ENCODE results near the gene VCL.

DNA sequence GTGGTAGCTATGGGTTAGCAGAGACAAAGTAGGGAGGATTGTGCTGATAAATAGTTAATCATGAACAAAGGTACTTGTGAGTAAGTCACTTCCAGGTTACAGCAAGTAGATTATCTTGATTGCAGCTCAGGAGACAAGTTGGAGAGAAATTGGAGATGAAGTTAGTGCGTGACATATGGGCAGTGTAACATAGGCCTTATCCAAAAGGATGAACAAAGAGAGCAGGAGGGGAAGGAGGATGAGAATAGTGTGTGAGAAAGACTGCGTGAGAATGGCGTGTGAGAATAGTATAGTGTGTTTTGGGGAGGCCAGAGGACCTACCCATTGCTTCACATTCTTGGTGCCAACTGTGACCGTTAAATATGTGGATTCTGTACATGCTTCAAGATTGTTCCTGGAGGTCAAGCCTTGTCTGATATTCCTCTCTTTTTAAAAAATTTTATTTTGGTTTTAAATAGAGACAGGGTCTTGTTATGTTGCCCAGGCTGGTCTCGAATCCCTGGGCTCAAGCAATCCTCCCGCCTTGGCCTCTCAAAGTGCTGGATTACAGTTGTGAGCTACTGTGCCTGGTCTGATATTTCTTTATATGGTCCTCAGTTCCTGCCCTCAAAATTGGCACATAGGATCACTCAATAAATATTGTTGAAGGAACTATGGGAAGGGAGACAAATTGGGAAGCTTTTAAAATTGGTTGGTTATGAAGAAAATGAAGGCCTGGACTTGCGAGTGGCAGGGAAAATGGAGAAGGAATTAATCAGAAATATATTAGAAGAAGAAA, 3.2 kb downstream of the VCL start:
- TF ChIP-seq EP300 (IDR thresholded peaks at IDR 0.05; ENCODE audit: borderline replicate concordance): no peak
- no peak for TF ChIP-seq ZBTB7A (IDR thresholded peaks at IDR 0.05; ENCODE audit: low read depth)
- no peak for TF ChIP-seq FOXM1 (IDR thresholded peaks at IDR 0.05; ENCODE audit: borderline replicate concordance, low read depth)
- TF ChIP-seq TEAD4 (IDR thresholded peaks at IDR 0.05): no peak
